HepG2 (cell line): ENCODE measurements around the gene ACSM2B. TPM values are rescaled to one million over a fixed set of nuclear protein-coding genes. Genes with fewer than 3 reads are reported as not detected.
A peak's percentile ranks its signal among the peaks of the same experiment; 100 is the strongest.

Experiments used
- ADNP ChIP-seq: sonication (generic); formaldehyde crosslinking; IDR thresholded peaks from 2 replicates; pipeline ENCODE4 v1.4.0; 2020; ENCODE audit warnings: missing genetic modification reagents
- DPF2 ChIP-seq: sonication (generic); formaldehyde crosslinking; IDR thresholded peaks from 2 replicates; pipeline ENCODE4 v1.4.0; 2020; ENCODE audit warnings: mild to moderate bottlenecking, low read depth, missing genetic modification reagents, borderline replicate concordance
- E2F5 ChIP-seq: sonication (generic); formaldehyde crosslinking; conservative IDR thresholded peaks from 2 replicates; pipeline ENCODE4 v1.4.0; 2020; ENCODE audit warnings: missing genetic modification reagents
- ETV5 ChIP-seq: IDR thresholded peaks from 2 replicates; pipeline ENCODE4 v1.6.1; 2018; ENCODE audit warnings: missing biosample characterization, missing genetic modification reagents, inconsistent platforms, borderline replicate concordance
- GTF3A ChIP-seq: sonication (generic); formaldehyde crosslinking; conservative IDR thresholded peaks from 2 replicates; pipeline ENCODE4 v1.4.0; 2020; ENCODE audit warnings: mild to moderate bottlenecking, missing genetic modification reagents
- HMGXB4 ChIP-seq, 2 experiments: sonication (generic) in 1 of 2; formaldehyde crosslinking in 1 of 2; IDR thresholded peaks; 2 replicates each; pipeline versions ENCODE4 v1.4.0 to v1.6.1; 2018 to 2020; ENCODE audit warnings: missing genetic modification reagents in 2 of 2, borderline replicate concordance in 1 of 2, low read depth in 1 of 2, mild to moderate bottlenecking in 1 of 2, missing biosample characterization in 1 of 2
- IRX3 ChIP-seq: sonication (generic); formaldehyde crosslinking; IDR thresholded peaks from 2 replicates; pipeline ENCODE4 v1.8.1; 2023; ENCODE audit warnings: mild to moderate bottlenecking, low read depth, missing genetic modification reagents, borderline replicate concordance
- MED8 ChIP-seq: sonication (generic); formaldehyde crosslinking; IDR thresholded peaks from 2 replicates; pipeline ENCODE4 v1.8.1; 2023; ENCODE audit warnings: mild to moderate bottlenecking, missing genetic modification reagents; ENCODE audit not compliant: insufficient replicate concordance
- NFKBIZ ChIP-seq: IDR thresholded peaks from 2 replicates; pipeline ENCODE4 v1.6.1; 2018; ENCODE audit warnings: missing genetic modification reagents, missing compliant biosample characterization
- RXRA ChIP-seq: sonication (generic); formaldehyde crosslinking; IDR thresholded peaks from 2 replicates; pipeline ENCODE4 v1.5.1; 2020; ENCODE audit warnings: missing genetic modification reagents
- SAFB2 ChIP-seq: sonication (generic); formaldehyde crosslinking; IDR thresholded peaks from 2 replicates; pipeline ENCODE4 v1.5.1; 2020; ENCODE audit warnings: missing genetic modification reagents, low read depth, mild to moderate bottlenecking, borderline replicate concordance
- TFDP2 ChIP-seq: sonication (generic); formaldehyde crosslinking; IDR thresholded peaks from 2 replicates; pipeline ENCODE4 v1.4.0; 2020; ENCODE audit warnings: missing genetic modification reagents
- TRIM24 ChIP-seq: sonication (generic); formaldehyde crosslinking; IDR thresholded peaks from 2 replicates; pipeline ENCODE4 v1.8.0; 2022; ENCODE audit warnings: mild to moderate bottlenecking, missing genetic modification reagents
- UBTF ChIP-seq: sonication (generic); formaldehyde crosslinking; IDR thresholded peaks from 2 replicates; pipeline ENCODE4 v1.4.0; 2020; ENCODE audit warnings: mild to moderate bottlenecking, missing genetic modification reagents
- ZMAT3 ChIP-seq: sonication (generic); formaldehyde crosslinking; conservative IDR thresholded peaks from 2 replicates; pipeline ENCODE4 v1.7.0; 2021; ENCODE audit warnings: missing genetic modification reagents
- ZMYM4 ChIP-seq: sonication (generic); formaldehyde crosslinking; IDR thresholded peaks from 2 replicates; pipeline ENCODE4 v1.8.1; 2023; ENCODE audit warnings: mild to moderate bottlenecking, missing genetic modification reagents
- ZNF260 ChIP-seq: sonication (generic); formaldehyde crosslinking; IDR thresholded peaks from 2 replicates; pipeline ENCODE4 v1.4.0; 2020; ENCODE audit warnings: missing genetic modification reagents, low read depth, mild to moderate bottlenecking, borderline replicate concordance
- ZNF343 ChIP-seq: sonication (generic); formaldehyde crosslinking; IDR thresholded peaks from 2 replicates; pipeline ENCODE4 v1.4.0; 2020; ENCODE audit warnings: mild to moderate bottlenecking, missing genetic modification reagents
- ZNF503 ChIP-seq: sonication (generic); formaldehyde crosslinking; IDR thresholded peaks from 2 replicates; pipeline ENCODE4 v1.4.0; 2020; ENCODE audit warnings: missing genetic modification reagents
- ZSCAN12 ChIP-seq: sonication (generic); formaldehyde crosslinking; IDR thresholded peaks from 2 replicates; pipeline ENCODE4 v1.9.0; 2021; ENCODE audit warnings: mild to moderate bottlenecking, missing genetic modification reagents
- polyA plus RNA-seq, 8 experiments: library from polyadenylated mRNA; depleted of rRNA in 3 of 8; stranded (reverse) in 7 of 8; unstranded in 1 of 8; fragments of >200 nt; fragmentation: Illumina TruSeq in 4 of 8; extraction: Trizol in 4 of 8; gene quantifications; 2 replicates each; pipeline versions ENCODE4 v1.2.1 to v1.2.3, GENCODE V29; 2011 to 2016; ENCODE audit warnings: low read depth in 4 of 8, missing spikeins in 1 of 8, mixed read lengths in 1 of 8; ENCODE audit not compliant: insufficient read depth in 1 of 8
- total RNA-seq, 5 experiments: library from RNA; depleted of rRNA; stranded (reverse); fragments of >200 nt; fragmentation: Illumina TruSeq; extraction: Trizol; gene quantifications; 2 replicates each; pipeline ENCODE4 v1.2.3, GENCODE V29; 2016; ENCODE audit warnings: low read depth in 1 of 5

Gene ACSM2B
- total and polyA plus RNA-seq, 2 of the 13 experiments (the other 11 are each of a cell fraction or from before 2014, with no cell fraction given), result 22.9 to 34.0 TPM

- TF ChIP-seq TFDP2 (CRISPR knock-in tag) (peak; percentile 72; the same call in 1 of the 2 replicates), ZNF503 (peak; percentile 97), SAFB2 (peak; percentile 53; the same call in 1 of the 2 replicates), ZSCAN12 (CRISPR knock-in tag) (peak; percentile 77; the same call in 1 of the 2 replicates), ADNP (peak; percentile 85; the same call in 1 of the 2 replicates), ZNF260 (CRISPR knock-in tag) (no peak), UBTF (CRISPR knock-in tag) (no peak), MED8 (CRISPR knock-in tag) (peak; percentile 68), HMGXB4 (CRISPR knock-in tag; IDR thresholded peaks at IDR 0.05; ENCODE audit: borderline replicate concordance in 1 of 2, low read depth in 1 of 2) (peak in 1 of 2 experiments; percentile 66; a peak in 1 of 4 replicates), E2F5 (no peak; the same call in 1 of the 2 replicates), IRX3 (CRISPR knock-in tag) (peak; percentile 28; the same call in 1 of the 2 replicates), ZMYM4 (CRISPR knock-in tag) (peak; percentile 99), ZMAT3 (CRISPR knock-in tag) (peak; percentile 50; the same call in 1 of the 2 replicates), ETV5 (CRISPR knock-in tag) (peak; percentile 89; the same call in 1 of the 2 replicates), DPF2 (CRISPR knock-in tag) (peak; percentile 99), TRIM24 (CRISPR knock-in tag) (peak; percentile 96), NFKBIZ (CRISPR knock-in tag) (peak; percentile 95), RXRA (CRISPR knock-in tag) (peak; percentile 87; the same call in 1 of the 2 replicates), GTF3A (CRISPR knock-in tag) (no peak; the same call in 1 of the 2 replicates), ZNF343 (CRISPR knock-in tag) (0 out of 2 replicates have a peak, but pooled peaks have one; percentile 65)
Measured at GRCh38 chr16:20598832-20599469, 22.8 kb upstream of the ACSM2B start (continued).
